Measurements from ENCODE around the gene KCNG4.

Gene KCNG4

DNA sequence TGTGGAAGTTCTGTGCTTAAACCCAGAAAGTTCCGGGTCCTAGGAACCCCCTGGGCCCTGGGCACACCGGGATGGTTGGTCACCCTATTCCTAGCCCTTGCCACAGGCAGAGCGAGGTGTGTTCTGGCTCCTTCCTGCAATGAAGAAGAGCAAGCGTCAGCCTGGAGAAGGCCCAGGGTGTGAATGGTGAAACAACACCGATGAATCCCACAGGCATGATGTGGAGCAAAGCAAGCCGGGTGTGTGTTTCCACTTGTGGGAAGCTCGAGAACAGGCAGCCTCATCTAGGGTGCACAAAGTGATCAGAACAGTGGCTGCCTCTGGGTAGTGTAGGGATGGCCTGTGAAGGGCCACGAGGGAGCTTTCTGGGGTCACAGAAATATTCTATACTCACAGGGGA is 13.8 kb downstream of the KCNG4 start:
- Histone ChIP-seq H3K4me3 (ENCODE audit: low read length, poor library complexity, severe bottlenecking) (no peak overlapping the region), H4K20me1 (ENCODE audit: insufficient read depth, low read length, poor library complexity, severe bottlenecking) (no peaks in the 10 kb centered on the region), H3K9me2 (replicated peaks; ENCODE audit: low read depth, low read length) (no peaks in the 10 kb centered on the region), H3K36me3 (ENCODE audit: insufficient read depth, low read length) (no peaks in the 10 kb centered on the region), H3K4me1 (ENCODE audit: insufficient read depth, low read length, poor library complexity, severe bottlenecking) (no peaks in the 10 kb centered on the region), H3K79me2 (ENCODE audit: insufficient read depth, low read length) (no peaks in the 10 kb centered on the region), H3F3A (ENCODE audit: low read depth) (no peaks in the 10 kb centered on the region), H2AFZ (ENCODE audit: low read length) (no peak overlapping the region), H3K27me3 (ENCODE audit: insufficient read depth, low read length, poor library complexity, severe bottlenecking) (no peaks in the 10 kb centered on the region), H3K9me3 (ENCODE audit: insufficient read depth, low read depth, low read length) (no peaks in the 10 kb centered on the region), H3K4me2 (ENCODE audit: low read depth, low read length, poor library complexity, severe bottlenecking) (no peak overlapping the region), H3K9ac (ENCODE audit: low read depth, low read length, poor library complexity, severe bottlenecking) (no peak overlapping the region)
- TF ChIP-seq EZH2phosphoT487 (IDR thresholded peaks at IDR 0.05; ENCODE audit: borderline replicate concordance) = no peak
- TF ChIP-seq, protein P1, sequence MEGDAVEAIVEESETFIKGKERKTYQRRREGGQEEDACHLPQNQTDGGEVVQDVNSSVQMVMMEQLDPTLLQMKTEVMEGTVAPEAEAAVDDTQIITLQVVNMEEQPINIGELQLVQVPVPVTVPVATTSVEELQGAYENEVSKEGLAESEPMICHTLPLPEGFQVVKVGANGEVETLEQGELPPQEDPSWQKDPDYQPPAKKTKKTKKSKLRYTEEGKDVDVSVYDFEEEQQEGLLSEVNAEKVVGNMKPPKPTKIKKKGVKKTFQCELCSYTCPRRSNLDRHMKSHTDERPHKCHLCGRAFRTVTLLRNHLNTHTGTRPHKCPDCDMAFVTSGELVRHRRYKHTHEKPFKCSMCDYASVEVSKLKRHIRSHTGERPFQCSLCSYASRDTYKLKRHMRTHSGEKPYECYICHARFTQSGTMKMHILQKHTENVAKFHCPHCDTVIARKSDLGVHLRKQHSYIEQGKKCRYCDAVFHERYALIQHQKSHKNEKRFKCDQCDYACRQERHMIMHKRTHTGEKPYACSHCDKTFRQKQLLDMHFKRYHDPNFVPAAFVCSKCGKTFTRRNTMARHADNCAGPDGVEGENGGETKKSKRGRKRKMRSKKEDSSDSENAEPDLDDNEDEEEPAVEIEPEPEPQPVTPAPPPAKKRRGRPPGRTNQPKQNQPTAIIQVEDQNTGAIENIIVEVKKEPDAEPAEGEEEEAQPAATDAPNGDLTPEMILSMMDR (conservative IDR thresholded peaks at IDR 0.05; ENCODE audit: low read length) = no peak

DNA sequence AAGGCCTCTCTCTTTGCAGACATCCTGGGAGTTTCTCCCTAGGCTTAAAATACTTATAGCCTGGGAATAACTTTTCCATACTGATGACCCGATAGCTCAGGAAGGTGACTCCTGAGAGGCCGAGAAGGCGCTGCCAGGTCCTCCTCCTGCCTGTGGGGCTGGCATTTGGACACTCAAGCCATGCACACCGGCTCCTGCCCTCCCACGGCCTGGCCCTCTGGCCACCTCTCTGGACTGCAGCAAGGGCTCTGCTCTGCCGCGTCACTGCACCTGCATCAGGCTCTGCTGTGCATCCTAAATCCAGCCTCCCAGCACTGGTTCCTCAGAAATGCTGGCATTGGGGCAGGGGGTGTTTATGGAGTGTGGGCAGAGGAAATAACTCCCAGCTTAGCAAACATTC is 14.2 kb downstream of the KCNG4 start:
- no peak overlapping the region for H3K4me3 ChIP-seq (ENCODE audit: low read length, poor library complexity, severe bottlenecking)

GRCh38 chr16:84225126-84225525 is 14.7 kb downstream of the KCNG4 start:
- no peaks in the 10 kb centered on the region for H3K9me2 ChIP-seq (replicated peaks; ENCODE audit: low read depth, low read length)
- H3K4me2 ChIP-seq (ENCODE audit: low read depth, low read length, poor library complexity, severe bottlenecking) = no peak overlapping the region
- H4K20me1 ChIP-seq (ENCODE audit: insufficient read depth, low read length, poor library complexity, severe bottlenecking) = no peaks in the 10 kb centered on the region
- no peak overlapping the region for H2AFZ ChIP-seq (ENCODE audit: low read length)
- TF ChIP-seq, protein P1 (conservative IDR thresholded peaks at IDR 0.05; ENCODE audit: low read length) = no peak
- no peaks in the 10 kb centered on the region for H3K79me2 ChIP-seq (ENCODE audit: insufficient read depth, low read length)
- H3K4me1 ChIP-seq (ENCODE audit: insufficient read depth, low read length, poor library complexity, severe bottlenecking) = no peaks in the 10 kb centered on the region
- no peaks in the 10 kb centered on the region for H3K36me3 ChIP-seq (ENCODE audit: insufficient read depth, low read length)
- no peak overlapping the region for H3K4me3 ChIP-seq (ENCODE audit: low read length, poor library complexity, severe bottlenecking)
- H3K9ac ChIP-seq (ENCODE audit: low read depth, low read length, poor library complexity, severe bottlenecking) = no peak overlapping the region
- H3K9me3 ChIP-seq (ENCODE audit: insufficient read depth, low read depth, low read length) = no peaks in the 10 kb centered on the region
- H3K27me3 ChIP-seq (ENCODE audit: insufficient read depth, low read length, poor library complexity, severe bottlenecking) = no peaks in the 10 kb centered on the region
- H3F3A ChIP-seq (ENCODE audit: low read depth) = no peaks in the 10 kb centered on the region

More for the DNA sequence above, 14.2 kb downstream of the KCNG4 start:
- Histone ChIP-seq H2AFZ (ENCODE audit: low read length) (no peak overlapping the region), H3F3A (ENCODE audit: low read depth) (no peaks in the 10 kb centered on the region), H3K4me1 (ENCODE audit: insufficient read depth, low read length, poor library complexity, severe bottlenecking) (no peaks in the 10 kb centered on the region), H3K9me3 (ENCODE audit: insufficient read depth, low read depth, low read length) (no peaks in the 10 kb centered on the region), H3K9ac (ENCODE audit: low read depth, low read length, poor library complexity, severe bottlenecking) (no peak overlapping the region), H4K20me1 (ENCODE audit: insufficient read depth, low read length, poor library complexity, severe bottlenecking) (no peaks in the 10 kb centered on the region), H3K79me2 (ENCODE audit: insufficient read depth, low read length) (no peaks in the 10 kb centered on the region), H3K27me3 (ENCODE audit: insufficient read depth, low read length, poor library complexity, severe bottlenecking) (no peaks in the 10 kb centered on the region), H3K36me3 (ENCODE audit: insufficient read depth, low read length) (no peaks in the 10 kb centered on the region), H3K9me2 (replicated peaks; ENCODE audit: low read depth, low read length) (no peaks in the 10 kb centered on the region), H3K4me2 (ENCODE audit: low read depth, low read length, poor library complexity, severe bottlenecking) (no peak overlapping the region)
- TF ChIP-seq EZH2phosphoT487 (IDR thresholded peaks at IDR 0.05; ENCODE audit: borderline replicate concordance) = no peak
- TF ChIP-seq, protein P1 (conservative IDR thresholded peaks at IDR 0.05; ENCODE audit: low read length) = no peak

Data from Loucy (cell line).